Breast epithelium (tissue), 3 donors: ENCODE results near the gene OPCML.

ENCODE experiments used
- CTCF ChIP-seq, 3 donors: fragments of 450-650 bp; IDR thresholded peaks; one replicate each; pipeline ENCODE4 v1.5.1; 2016 to 2017; ENCODE audit warnings: antibody characterized with exemption in 3 of 3, mild to moderate bottlenecking in 3 of 3, moderate library complexity in 3 of 3
- POLR2A ChIP-seq: fragments of 450-650 bp; IDR thresholded peaks from one replicate; pipeline ENCODE4 v1.6.1; 2016; ENCODE audit warnings: antibody characterized with exemption, mild to moderate bottlenecking, moderate library complexity
- POLR2AphosphoS5 ChIP-seq, 3 donors: sonication (generic); formaldehyde crosslinking; IDR thresholded peaks; one replicate each; pipeline ENCODE4 v1.6.1; 2017; ENCODE audit warnings: antibody characterized with exemption in 3 of 3

- no peak for TF ChIP-seq CTCF (IDR thresholded peaks at IDR 0.05)
- no peak for TF ChIP-seq POLR2AphosphoS5 (IDR thresholded peaks at IDR 0.05)
- TF ChIP-seq POLR2A: no peak
These were observed 584.0 kb downstream of the OPCML start for GRCh38 chr11:132948252-132948651.
